Measurements from ENCODE around the gene PRKCB.

GRCh38 chr16:23836078-23836403 is 258 bp downstream of the PRKCB start:
- no peak for TF ChIP-seq USF2 (IDR thresholded peaks at IDR 0.05; ENCODE audit: low read length)
- no peak for TF ChIP-seq CTCF (IDR thresholded peaks at IDR 0.05; ENCODE audit: control extremely low read depth in 1 of 3, insufficient read depth in 1 of 3, low read depth in 1 of 3, low read length in 3 of 3)
- TF ChIP-seq ATF2 (IDR thresholded peaks at IDR 0.05; ENCODE audit: low read length) = no peak
- TF ChIP-seq SRF (IDR thresholded peaks at IDR 0.05; ENCODE audit: low read depth, low read length) = no peak
